A549 (cell line): ENCODE data around the gene EHF. TPM values are rescaled to one million over a fixed set of nuclear protein-coding genes. Genes with fewer than 3 reads are reported as not detected.

ENCODE experiments used
- ATAC-seq, 2 experiments: fragments of 200-7000 bp in 1 of 2; fragments of >200 bp in 1 of 2; cut with Nextera tagmentation in 1 of 2; cut with Tn5 transposase in 1 of 2; 3 replicates each; pipeline versions ENCODE4 v1.8.0 to v1.9.1; 2018 to 2020; ENCODE audit warnings: mild to moderate bottlenecking in 1 of 2, moderate library complexity in 1 of 2
- CTCF ChIA-PET: fragments of 300-600 bp; sonication (Branson Sonifier 250); formaldehyde crosslinking; extraction: SDS; loops from one replicate; lab custom pipeline; 2021; ENCODE audit warnings: antibody characterized with exemption, inconsistent platforms; lab: Yijun Ruan, JAX
- POLR2A ChIA-PET: fragments of 350-600 bp; formaldehyde crosslinking; extraction: SDS; loops from one replicate; lab custom pipeline; 2021; ENCODE audit warnings: antibody characterized with exemption, inconsistent platforms; lab: Yijun Ruan, JAX
- DNase-seq, 2 experiments: peaks; one replicate each; pipeline versions ENCODE4 v3.0.0 to v3.0.0-alpha.2; 2011 to 2016; ENCODE audit warnings: low read depth in 1 of 2, low spot score in 1 of 2
- FAIRE-seq: peaks from 2 replicates; lab custom pipeline; 2011; peaks lifted over from hg19 to GRCh38; lab: Jason Lieb, UNC
- H3K27ac ChIP-seq, 2 experiments: fragments of >200 bp; sonication (Bioruptor Twin); formaldehyde crosslinking; 3 replicates each; pipeline ENCODE4 v1.5.1; 2016 to 2017
- H3K4me1 ChIP-seq: fragments of >200 bp; sonication (Bioruptor Twin); formaldehyde crosslinking; 3 replicates; pipeline ENCODE4 v1.6.1; 2016
- H3K4me2 ChIP-seq: fragments of >200 bp; sonication (Bioruptor Twin); formaldehyde crosslinking; 3 replicates; pipeline ENCODE4 v1.6.1; 2016
- H3K4me3 ChIP-seq: fragments of >200 bp; sonication (Bioruptor Twin); formaldehyde crosslinking; 3 replicates; pipeline ENCODE4 v1.5.1; 2016
- H3K9me3 ChIP-seq: fragments of >200 bp; sonication (Bioruptor Twin); formaldehyde crosslinking; 3 replicates; pipeline ENCODE4 v1.6.1; 2016
- BCL3 ChIP-seq: fragments of >200 bp; sonication (Bioruptor Twin); formaldehyde crosslinking; IDR thresholded peaks from 3 replicates; pipeline ENCODE4 v1.6.1; 2016
- BHLHE40 ChIP-seq: IDR thresholded peaks from 2 replicates; pipeline ENCODE4 v1.6.1; 2012; ENCODE audit warnings: low read depth, low read length, inconsistent platforms
- CBX2 ChIP-seq: fragments of 200-600 bp; sonication (generic); IDR thresholded peaks from 2 replicates; pipeline ENCODE4 v1.6.1; 2016; ENCODE audit warnings: low read depth, mild to moderate bottlenecking, borderline replicate concordance
- CHD4 ChIP-seq: fragments of 200-600 bp; sonication (generic); IDR thresholded peaks from 2 replicates; pipeline ENCODE4 v1.6.1; 2016; ENCODE audit warnings: antibody characterized with exemption, mild to moderate bottlenecking, borderline replicate concordance
- EHMT2 ChIP-seq: fragments of 200-600 bp; sonication (generic); IDR thresholded peaks from 2 replicates; pipeline ENCODE4 v1.6.1; 2016; ENCODE audit warnings: antibody characterized with exemption, low read depth, mild to moderate bottlenecking, moderate library complexity
- EP300 ChIP-seq, 2 experiments: fragments of >200 bp; sonication (Bioruptor Twin); formaldehyde crosslinking; IDR thresholded peaks; 2 replicates in 1 of 2; 3 replicates in 1 of 2; pipeline ENCODE4 v1.6.1; 2016 to 2017
- FOSL2 ChIP-seq, 2 experiments: fragments of 450-650 bp in 1 of 2; fragments of >200 bp in 1 of 2; sonication (Bioruptor Twin) in 1 of 2; formaldehyde crosslinking; IDR thresholded peaks; 2 replicates each; pipeline versions ENCODE4 v1.5.0 to v1.6.1; 2016 to 2020; ENCODE audit warnings: mild to moderate bottlenecking in 1 of 2, moderate library complexity in 1 of 2
- GATA3 ChIP-seq: IDR thresholded peaks from 2 replicates; pipeline ENCODE4 v1.6.1; 2012; ENCODE audit warnings: borderline replicate concordance
- HES2 ChIP-seq: fragments of >200 bp; sonication (Bioruptor Twin); formaldehyde crosslinking; IDR thresholded peaks from 2 replicates; pipeline ENCODE4 v1.6.1; 2016
- HEYL ChIP-seq: fragments of 250-450 bp; sonication (Bioruptor Pico); IDR thresholded peaks from 2 replicates; pipeline ENCODE4 v1.8.0; 2021; ENCODE audit warnings: mild to moderate bottlenecking, moderate library complexity
- HOXA7 ChIP-seq: fragments of 250-450 bp; sonication (Bioruptor Pico); IDR thresholded peaks from 2 replicates; pipeline ENCODE4 v1.5.0; 2020; ENCODE audit warnings: mild to moderate bottlenecking, moderate library complexity
- HOXB13 ChIP-seq: fragments of 250-450 bp; sonication (Bioruptor Pico); IDR thresholded peaks from 2 replicates; pipeline ENCODE4 v1.5.0; 2020; ENCODE audit warnings: low read depth, mild to moderate bottlenecking, moderate library complexity
- HOXB5 ChIP-seq: fragments of 250-450 bp; sonication (Bioruptor Pico); IDR thresholded peaks from 2 replicates; pipeline ENCODE4 v1.5.0; 2020; ENCODE audit warnings: mild to moderate bottlenecking, moderate library complexity
- JUNB ChIP-seq: fragments of >200 bp; sonication (Bioruptor Twin); formaldehyde crosslinking; IDR thresholded peaks from 2 replicates; pipeline ENCODE4 v1.6.1; 2016
- KDM1A ChIP-seq: fragments of 200-600 bp; sonication (generic); IDR thresholded peaks from 2 replicates; pipeline ENCODE4 v1.6.1; 2016; ENCODE audit warnings: low read depth, mild to moderate bottlenecking
- MAZ ChIP-seq: fragments of 150-350 bp; IDR thresholded peaks from 2 replicates; pipeline ENCODE4 v1.6.1; 2014; ENCODE audit warnings: antibody characterized with exemption, low read depth, low read length, borderline replicate concordance
- MYC ChIP-seq: IDR thresholded peaks from 2 replicates; pipeline ENCODE4 v1.6.1; 2012; ENCODE audit warnings: mild to moderate bottlenecking, inconsistent platforms, low read length, improper control_type of control experiment, borderline replicate concordance
- PBX3 ChIP-seq: IDR thresholded peaks from 2 replicates; pipeline ENCODE4 v1.6.1; 2012
- PHF8 ChIP-seq: fragments of 200-600 bp; sonication (generic); IDR thresholded peaks from 2 replicates; pipeline ENCODE4 v1.6.1; 2016; ENCODE audit warnings: low read depth, mild to moderate bottlenecking, antibody characterized with exemption, moderate library complexity, borderline replicate concordance
- POLR2A ChIP-seq: IDR thresholded peaks from 2 replicates; pipeline ENCODE4 v1.6.1; 2012; ENCODE audit warnings: mild to moderate bottlenecking, low read length
- RAD21 ChIP-seq, 2 experiments: fragments of >200 bp in 1 of 2; sonication (Bioruptor Twin) in 1 of 2; formaldehyde crosslinking in 1 of 2; IDR thresholded peaks in 1 of 2; conservative IDR thresholded peaks in 1 of 2; 2 replicates in 1 of 2; 3 replicates in 1 of 2; pipeline ENCODE4 v1.6.1; 2012 to 2018; ENCODE audit warnings: inconsistent platforms in 1 of 2
- RCOR1 ChIP-seq: fragments of 150-350 bp; IDR thresholded peaks from 2 replicates; pipeline ENCODE4 v1.6.1; 2014; ENCODE audit warnings: antibody characterized with exemption, low read length, low read depth
- TFCP2L1 ChIP-seq: fragments of 250-450 bp; sonication (Bioruptor Pico); IDR thresholded peaks from 2 replicates; pipeline ENCODE4 v1.5.0; 2021; ENCODE audit warnings: mild to moderate bottlenecking
- TP53 ChIP-seq: fragments of 250-450 bp; sonication (Bioruptor Pico); IDR thresholded peaks from 2 replicates; pipeline ENCODE4 v1.5.0; 2021; ENCODE audit warnings: mild to moderate bottlenecking, moderate library complexity
- WGBS: methylation state at CpG from one replicate; pipeline ENCODE4 v1.1.6; 2017; ENCODE audit errors: missing lambda C conversion rate; 5-methylcytosine and 5-hydroxymethylcytosine counted together
- polyA plus RNA-seq, 4 experiments: library from polyadenylated mRNA; depleted of rRNA in 3 of 4; stranded (reverse); fragments of >200 nt; fragmentation: RNase III in 1 of 4; extraction: RNeasy Plus Mini Kit Qiagen cat#74134 plus additional on column Dnase treatment in 1 of 4; gene quantifications; 2 replicates in 3 of 4; 3 replicates in 1 of 4; pipeline ENCODE4 v1.2.3, GENCODE V29; 2011 to 2017
- TF ChIP-seq, protein P1 (sequence below): IDR thresholded peaks from 2 replicates; pipeline ENCODE4 v1.6.1; 2012
- TF ChIP-seq, protein P2 (sequence below): fragments of 250-450 bp; sonication (Bioruptor Pico); IDR thresholded peaks from 2 replicates; pipeline ENCODE4 v1.5.0; 2020; ENCODE audit warnings: low read depth, mild to moderate bottlenecking, moderate library complexity

Gene EHF
- polyA plus RNA-seq, 2 of the 4 experiments (the other 2 are of a cell fraction): 5.4 to 7.8 TPM

GRCh38 chr11:34680918-34681586, 60.2 kb downstream of the EHF start (continued):
- no peak for TF ChIP-seq BCL3
- TF ChIP-seq PHF8: no peak
- TF ChIP-seq MAZ: no peak

DNA sequence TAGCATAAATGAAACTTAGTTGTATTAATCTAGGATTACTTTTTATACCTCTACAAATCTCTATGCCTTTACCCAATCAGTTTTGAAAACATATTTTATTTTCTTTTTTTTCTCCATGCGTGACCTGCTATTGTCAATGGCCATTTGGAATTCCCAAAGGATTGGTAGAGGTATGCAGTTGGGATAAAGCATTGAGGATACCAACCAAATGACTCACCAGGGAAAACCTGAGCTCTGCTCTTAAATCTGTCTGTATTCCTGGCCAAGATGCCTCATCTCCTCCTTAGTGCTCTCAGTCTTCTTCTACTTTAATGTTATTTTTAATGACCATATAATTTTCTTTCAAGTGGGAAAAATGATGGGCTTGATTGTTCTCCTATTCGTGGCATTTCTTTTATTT, 61.9 kb downstream of the EHF start:
- peak; percentile 65 for FAIRE-seq
- POLR2A ChIA-PET: interaction anchor here (1.0 kb wide), 2 partner anchors 29 to 233 kb away, joined by 3 to 5 read pairs; no protein-coding TSS in a partner anchor

GRCh38 chr11:34683396-34683795, 62.5 kb downstream of the EHF start:
- ChIA-PET CTCF (interaction anchor here (0.8 to 1.8 kb wide), 3 partner anchors 28 to 97 kb away, joined by 3 to 8 read pairs (median 4); no protein-coding TSS in a partner anchor), POLR2A (interaction anchor here (1.0 to 1.2 kb wide), 3 partner anchors 29 to 232 kb away, joined by 3 to 5 read pairs (median 4); no protein-coding TSS in a partner anchor)
- Histone ChIP-seq H3K9me3 (no peaks in the 10 kb centered on the region), H3K27ac (peak overlapping the region; percentile 75 to 77), H3K4me1 (peaks cover 57% of the 10 kb centered on the region), H3K4me3 (no peak overlapping the region), H3K4me2 (peak overlapping the region; percentile 15; the same call in 1 of the 3 replicates)
- DNase-seq (no peak), ATAC-seq (no peak), FAIRE-seq (no peak)
- WGBS: 91% methylated on average over 1 of the region's 1 CpG
- no peak for TF ChIP-seq HES2
- no peak for TF ChIP-seq RAD21 (conservative IDR thresholded peaks at IDR 0.05 in 1 of 2, IDR thresholded peaks at IDR 0.05 in 1 of 2)
- TF ChIP-seq PHF8: no peak
- TF ChIP-seq HEYL (CRISPR knock-in tag): no peak
- TF ChIP-seq CHD4: no peak
- no peak for TF ChIP-seq TP53 (CRISPR knock-in tag)
- TF ChIP-seq PBX3: no peak
- no peak for TF ChIP-seq CBX2
- TF ChIP-seq HOXB13: no peak
- no peak for TF ChIP-seq MYC
- TF ChIP-seq HOXB5: no peak
- TF ChIP-seq HOXA7 (CRISPR knock-in tag): no peak
- TF ChIP-seq EHMT2: no peak
- no peak for TF ChIP-seq KDM1A
- no peak for TF ChIP-seq BHLHE40
- TF ChIP-seq EP300 (IDR thresholded peaks at IDR 0.05): no peak
- no peak for TF ChIP-seq POLR2A
- TF ChIP-seq, protein P1, sequence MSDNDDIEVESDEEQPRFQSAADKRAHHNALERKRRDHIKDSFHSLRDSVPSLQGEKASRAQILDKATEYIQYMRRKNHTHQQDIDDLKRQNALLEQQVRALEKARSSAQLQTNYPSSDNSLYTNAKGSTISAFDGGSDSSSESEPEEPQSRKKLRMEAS: no peak

More for the DNA sequence above, 61.9 kb downstream of the EHF start:
- WGBS: 18% methylated on average over 2 of the region's 2 CpGs
- H3K4me3 ChIP-seq: no peak overlapping the region
- peaks cover 57% of the 10 kb centered on the region for H3K4me1 ChIP-seq
- CTCF ChIA-PET: interaction anchor here (1.2 to 1.4 kb wide), 2 partner anchors 27 to 37 kb away, joined by 3 to 4 read pairs; no protein-coding TSS in a partner anchor
- ATAC-seq (0 out of 6 replicates have a peak, but pooled peaks of 1 of the 2 experiments have one; percentile 16), DNase-seq (peak; percentile 18 to 59)
- peak overlapping the region; percentile 15; the same call in 1 of the 3 replicates for H3K4me2 ChIP-seq
- TF ChIP-seq TFCP2L1 (no peak), GATA3 (peak; percentile 28; the same call in 1 of the 2 replicates), RCOR1 (no peak), FOSL2 (IDR thresholded peaks at IDR 0.05) (no peak), FOSL2 (CRISPR knock-in tag; IDR thresholded peaks at IDR 0.05) (peak; percentile 53), JUNB (peak; percentile 17; the same call in 1 of the 2 replicates), RAD21 (conservative IDR thresholded peaks at IDR 0.05 in 1 of 2, IDR thresholded peaks at IDR 0.05 in 1 of 2) (0 out of 5 replicates have a peak, but pooled peaks of 1 of the 2 experiments have one; percentile 1)
- TF ChIP-seq, protein P2, sequence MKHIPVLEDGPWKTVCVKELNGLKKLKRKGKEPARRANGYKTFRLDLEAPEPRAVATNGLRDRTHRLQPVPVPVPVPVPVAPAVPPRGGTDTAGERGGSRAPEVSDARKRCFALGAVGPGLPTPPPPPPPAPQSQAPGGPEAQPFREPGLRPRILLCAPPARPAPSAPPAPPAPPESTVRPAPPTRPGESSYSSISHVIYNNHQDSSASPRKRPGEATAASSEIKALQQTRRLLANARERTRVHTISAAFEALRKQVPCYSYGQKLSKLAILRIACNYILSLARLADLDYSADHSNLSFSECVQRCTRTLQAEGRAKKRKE (CRISPR knock-in tag): no peak
- H3K27ac ChIP-seq: peak overlapping the region; percentile 75 to 77
- H3K9me3 ChIP-seq: no peaks in the 10 kb centered on the region
